ENCODE measurements around the gene ZDHHC16.

The ZDHHC16 gene

GRCh38 chr10:97494863-97495506, 49.0 kb downstream of the ZDHHC16 start:
- H3K36me3 ChIP-seq (replicated peaks), result no peaks in the 10 kb centered on the region
- no peak overlapping the region for H3K27ac ChIP-seq
- no peak for TF ChIP-seq CTCF (IDR thresholded peaks at IDR 0.05; ENCODE audit: low read depth, low read length, missing control alignments)
- no peak overlapping the region for H3K4me3 ChIP-seq (ENCODE audit: low read depth, low read length)
- in situ Hi-C loops (cut with HindIII; ENCODE audit: low pct_ligation_motif_present, low sequenced_read_pairs), result no loop called here
- peak; percentile 22 for DNase-seq
- H3K27me3 ChIP-seq (replicated peaks), result no peaks in the 10 kb centered on the region

GRCh38 chr10:97497572-97498075, 51.6 kb downstream of the ZDHHC16 start:
- Histone ChIP-seq H3K27me3 (replicated peaks) (no peaks in the 10 kb centered on the region), H3K36me3 (replicated peaks) (no peaks in the 10 kb centered on the region), H3K4me3 (ENCODE audit: low read depth, low read length) (peak overlapping the region; percentile 98), H3K27ac (peak overlapping the region; percentile 77)
- peak; percentile 85 for DNase-seq
- in situ Hi-C loops (cut with HindIII; ENCODE audit: low pct_ligation_motif_present, low sequenced_read_pairs), result no loop called here
- TF ChIP-seq CTCF (IDR thresholded peaks at IDR 0.05; ENCODE audit: low read depth, low read length, missing control alignments), result no peak

- in situ Hi-C loops (cut with HindIII; ENCODE audit: low pct_ligation_motif_present, low sequenced_read_pairs), result no loop called here
- peak; percentile 98 for DNase-seq
- no peak for TF ChIP-seq CTCF (IDR thresholded peaks at IDR 0.05; ENCODE audit: low read depth, low read length, missing control alignments)
- Histone ChIP-seq H3K4me3 (ENCODE audit: low read depth, low read length) (peak within 1 kb of the TSS; percentile 98), H3K36me3 (replicated peaks) (no peaks in the 10 kb centered on the region), H3K27ac (peak within 1 kb of the TSS; percentile 77), H3K27me3 (replicated peaks) (no peaks in the 10 kb centered on the region)
Observed at GRCh38 chr10:97498076-97498840, 52.3 kb downstream of the ZDHHC16 start, which contains the start of gene MMS19. MMS19 (minus strand) TSS chr10:97498422; CDS start chr10:97498384, 38 bp downstream.

- Histone ChIP-seq H3K27me3 (replicated peaks) (no peaks in the 10 kb centered on the region), H3K36me3 (replicated peaks) (no peaks in the 10 kb centered on the region), H3K27ac (peak within 1 kb of the TSS; percentile 77), H3K4me3 (ENCODE audit: low read depth, low read length) (peak within 1 kb of the TSS; percentile 98)
- peak; percentile 20 for TF ChIP-seq CTCF (IDR thresholded peaks at IDR 0.05; ENCODE audit: low read depth, low read length, missing control alignments)
- in situ Hi-C loops (cut with HindIII; ENCODE audit: low pct_ligation_motif_present, low sequenced_read_pairs), result no loop called here
- no peak for DNase-seq
Observed at GRCh38 chr10:97498841-97499560, 53.0 kb downstream of the ZDHHC16 start, which contains the start of gene UBTD1. UBTD1 (plus strand) TSS chr10:97498924; CDS start chr10:97499204, 280 bp downstream.

GRCh38 chr10:97499561-97500296, 53.8 kb downstream of the ZDHHC16 start:
- Histone ChIP-seq H3K27me3 (replicated peaks) (no peaks in the 10 kb centered on the region), H3K27ac (peak overlapping the region; percentile 77), H3K36me3 (replicated peaks) (no peaks in the 10 kb centered on the region), H3K4me3 (ENCODE audit: low read depth, low read length) (peak overlapping the region; percentile 98)
- in situ Hi-C loops (cut with HindIII; ENCODE audit: low pct_ligation_motif_present, low sequenced_read_pairs), result no loop called here
- peak; percentile 50 for DNase-seq
- no peak for TF ChIP-seq CTCF (IDR thresholded peaks at IDR 0.05; ENCODE audit: low read depth, low read length, missing control alignments)
